IMR-90 (cell line): ENCODE measurements around the gene TDRD3. TPM values are rescaled to one million over a fixed set of nuclear protein-coding genes. Genes with fewer than 3 reads are reported as not detected.
"Not testable (repeated sequence)": the region's sequence is repeated elsewhere in the genome, so short reads cannot be mapped to it uniquely, and the experiment has no call there.

Experiments used
- ATAC-seq: fragments of 200-7000 bp; cut with Tn5 transposase; 2 replicates; pipeline ENCODE4 v1.9.1; 2020; ENCODE audit warnings: low read depth, mild to moderate bottlenecking, moderate library complexity
- BruUV-seq: library from RNA; stranded (reverse); fragments of 400-500 nt; replicated peaks from 2 replicates; lab custom pipeline; 2021; lab: Mats Ljungman, UMichigan
- CTCF ChIA-PET: fragments of 300-600 bp; formaldehyde crosslinking; extraction: SDS; loops from one replicate; lab custom pipeline; 2021; ENCODE audit warnings: antibody characterized with exemption; lab: Yijun Ruan, JAX
- POLR2A ChIA-PET: fragments of 300-600 bp; sonication (Branson Sonifier 250); formaldehyde crosslinking; loops from one replicate; lab custom pipeline; 2022; ENCODE audit warnings: antibody characterized with exemption; ENCODE audit not compliant: unreplicated experiment; lab: Charles Lee
- DNase-seq: peaks from one replicate; pipeline ENCODE4 v3.0.0; 2013
- H2AFZ ChIP-seq: replicated peaks from 2 replicates; pipeline ENCODE3; 2013; ENCODE audit warnings: low read length, mild to moderate bottlenecking; ENCODE audit not compliant: poor library complexity
- H2AK5ac ChIP-seq: 2 replicates; pipeline ENCODE4 v1.6.1; 2013; ENCODE audit warnings: low read depth, low read length, inconsistent platforms
- H2AK9ac ChIP-seq: replicated peaks from 2 replicates; pipeline ENCODE3; 2013; ENCODE audit warnings: mild to moderate bottlenecking, low read depth, low read length, moderate library complexity; ENCODE audit not compliant: poor library complexity
- H2BK120ac ChIP-seq: 2 replicates; pipeline ENCODE4 v1.6.1; 2013; ENCODE audit warnings: low read depth, low read length, inconsistent platforms
- H2BK15ac ChIP-seq: 3 replicates; pipeline ENCODE4 v1.6.1; 2013; ENCODE audit warnings: low read depth, low read length, inconsistent platforms
- H2BK20ac ChIP-seq: 2 replicates; pipeline ENCODE4 v1.6.1; 2013; ENCODE audit warnings: low read depth, mild to moderate bottlenecking, inconsistent platforms, low read length, moderate library complexity
- H2BK5ac ChIP-seq: 2 replicates; pipeline ENCODE4 v1.6.1; 2013; ENCODE audit warnings: mild to moderate bottlenecking, low read depth, low read length, inconsistent platforms; ENCODE audit not compliant: poor library complexity, severe bottlenecking
- H3K14ac ChIP-seq: replicated peaks from 2 replicates; pipeline ENCODE4 v1.6.1; 2013; ENCODE audit warnings: low read depth, low read length, inconsistent platforms
- H3K18ac ChIP-seq: 2 replicates; pipeline ENCODE4 v1.6.1; 2013; ENCODE audit warnings: low read depth, low read length, control low read depth
- H3K23ac ChIP-seq: 2 replicates; pipeline ENCODE4 v1.6.1; 2013; ENCODE audit warnings: low read depth, low read length, inconsistent platforms
- H3K27ac ChIP-seq: 2 replicates; pipeline ENCODE4 v1.5.1; 2013; ENCODE audit warnings: mild to moderate bottlenecking, control low read depth, low read length; ENCODE audit not compliant: insufficient read depth
- H3K27me3 ChIP-seq: 2 replicates; pipeline ENCODE4 v1.6.1; 2013; ENCODE audit warnings: low read length; ENCODE audit not compliant: control insufficient read depth, insufficient read depth
- H3K36me3 ChIP-seq: 2 replicates; pipeline ENCODE4 v1.6.1; 2013; ENCODE audit warnings: low read length, mixed read lengths; ENCODE audit not compliant: control insufficient read depth, insufficient read depth
- H3K4ac ChIP-seq: 2 replicates; pipeline ENCODE4 v1.6.1; 2013; ENCODE audit warnings: low read depth, low read length, inconsistent platforms
- H3K4me1 ChIP-seq: 2 replicates; pipeline ENCODE4 v1.6.1; 2013; ENCODE audit warnings: low read length, mixed read lengths; ENCODE audit not compliant: control insufficient read depth, insufficient read depth
- H3K4me2 ChIP-seq: 2 replicates; pipeline ENCODE4 v1.6.1; 2013; ENCODE audit warnings: low read depth, mild to moderate bottlenecking, control low read depth, low read length, moderate library complexity
- H3K4me3 ChIP-seq: 2 replicates; pipeline ENCODE4 v1.5.1; 2013; ENCODE audit warnings: low read depth, mild to moderate bottlenecking, control low read depth, low read length, moderate library complexity; ENCODE audit not compliant: insufficient read depth
- H3K56ac ChIP-seq: 2 replicates; pipeline ENCODE4 v1.6.1; 2013; ENCODE audit warnings: low read length, inconsistent platforms; ENCODE audit not compliant: insufficient read depth; ENCODE audit errors: extremely low read depth
- H3K79me1 ChIP-seq, 2 experiments: 2 replicates each; pipeline ENCODE4 v1.6.1; 2013; ENCODE audit warnings: low read length in 2 of 2, inconsistent platforms in 1 of 2, low read depth in 1 of 2
- H3K9ac ChIP-seq: 2 replicates; pipeline ENCODE4 v1.6.1; 2013; ENCODE audit warnings: low read depth, low read length, control low read depth
- H3K9me1 ChIP-seq: 2 replicates; pipeline ENCODE4 v1.6.1; 2013; ENCODE audit warnings: low read length, inconsistent platforms; ENCODE audit not compliant: insufficient read depth
- H3K9me3 ChIP-seq: 2 replicates; pipeline ENCODE4 v1.6.1; 2013; ENCODE audit warnings: low read length; ENCODE audit not compliant: control insufficient read depth, insufficient read depth
- H4K20me1 ChIP-seq: 2 replicates; pipeline ENCODE4 v1.6.1; 2013; ENCODE audit warnings: low read length, inconsistent platforms; ENCODE audit not compliant: insufficient read depth
- H4K5ac ChIP-seq: 2 replicates; pipeline ENCODE4 v1.6.1; 2013; ENCODE audit warnings: mild to moderate bottlenecking, low read depth, low read length, control low read depth
- H4K8ac ChIP-seq, 2 experiments: 2 replicates each; pipeline ENCODE4 v1.6.1; 2013; ENCODE audit warnings: low read depth in 2 of 2, low read length in 2 of 2, control low read depth in 1 of 2, inconsistent platforms in 1 of 2
- H4K91ac ChIP-seq: 2 replicates; pipeline ENCODE4 v1.6.1; 2013; ENCODE audit warnings: low read depth, low read length, inconsistent platforms; ENCODE audit not compliant: insufficient read depth
- WGBS, 2 experiments: methylation state at CpG; one replicate each; pipeline versions ENCODE4 v1.1.5 to v1.1.7; 2013; ENCODE audit warnings: missing lambda C conversion rate in 2 of 2; ENCODE audit not compliant: insufficient read length in 1 of 2; ENCODE audit errors: extremely low coverage in 2 of 2; 5-methylcytosine and 5-hydroxymethylcytosine counted together
- dilution Hi-C: fragments of 300-500 bp; cut with HindIII; formaldehyde crosslinking; loops from one replicate; pipeline ENCODE4 v1.14.3; 2018; ENCODE audit warnings: low sequenced_read_pairs; ENCODE audit not compliant: unreplicated experiment
- in situ Hi-C: fragments of 300-500 bp; cut with MboI; formaldehyde crosslinking; loops from 3 replicates; pipeline ENCODE4 v1.14.3; 2019; ENCODE audit warnings: low sequenced_read_pairs, inconsistent platforms, mixed read lengths
- intact Hi-C: fragments of 100-400 bp; cut with micrococcal nuclease; formaldehyde crosslinking; loops from 2 replicates; pipeline ENCODE4 v1.10.0; 2022
- polyA plus RNA-seq, 3 experiments: library from polyadenylated mRNA; depleted of rRNA; stranded (reverse); fragments of >200 nt; gene quantifications; 2 replicates each; pipeline ENCODE4 v1.2.3, GENCODE V29; 2012; ENCODE audit warnings: low replicate concordance in 1 of 3
- total RNA-seq: library from RNA; depleted of rRNA; stranded (reverse); fragments of >200 nt; gene quantifications from 2 replicates; pipeline ENCODE4 v1.2.3, GENCODE V29; 2012

TDRD3 gene
- total and polyA plus RNA-seq, 2 of the 4 experiments (the other 2 are of a cell fraction): 3.9 to 12.0 TPM

GRCh38 chr13:60409574-60410292 is 12.7 kb downstream of the TDRD3 start:
- H3K14ac ChIP-seq, H4K8ac ChIP-seq, H2BK15ac ChIP-seq, H3K4me2 ChIP-seq, H3K18ac ChIP-seq, dilution Hi-C loops, BruUV-seq, DNase-seq, H4K5ac ChIP-seq, CTCF ChIA-PET, H3K9me1 ChIP-seq, H4K91ac ChIP-seq, H3K4me3 ChIP-seq, H3K4ac ChIP-seq, H3K27ac ChIP-seq, H2BK5ac ChIP-seq, H3K56ac ChIP-seq, intact Hi-C loops, H3K27me3 ChIP-seq, H2AFZ ChIP-seq, H3K9me3 ChIP-seq, in situ Hi-C loops, H3K9ac ChIP-seq, H3K4me1 ChIP-seq, H2BK20ac ChIP-seq, H2BK120ac ChIP-seq, POLR2A ChIA-PET, H3K23ac ChIP-seq, H2AK5ac ChIP-seq, ATAC-seq, H3K36me3 ChIP-seq, H4K20me1 ChIP-seq, H2AK9ac ChIP-seq: not testable (repeated sequence)
- peaks cover 9 to 19% of the 10 kb centered on the region in 2 experiments for H3K79me1 ChIP-seq
- WGBS, 2 experiments: no CpG with 5 or more reads among the region's 4 CpGs
